Measurements from ENCODE around the gene RNF168. TPM values are rescaled to one million over a fixed set of nuclear protein-coding genes. Genes with fewer than 3 reads are reported as not detected.

Gene RNF168
- total and polyA plus RNA-seq, 2 of the 4 experiments (the other 2 are of a cell fraction): 2.5 to 15.2 TPM

GRCh38 chr3:196531418-196531817 is 27.9 kb upstream of the RNF168 start:
- Histone ChIP-seq H2AK9ac (replicated peaks; ENCODE audit: low read depth, low read length, poor library complexity) (no peak overlapping the region), H2AK5ac (ENCODE audit: low read depth, low read length) (no peak overlapping the region), H3K27ac (ENCODE audit: insufficient read depth, low read length) (no peak overlapping the region), H3K18ac (ENCODE audit: low read depth, low read length) (no peak overlapping the region), H2BK15ac (ENCODE audit: low read depth, low read length) (no peak overlapping the region), H3K9me1 (ENCODE audit: insufficient read depth, low read length) (peaks cover 6% of the 10 kb centered on the region; the same call in 1 of the 2 replicates), H3K4me1 (ENCODE audit: control insufficient read depth, insufficient read depth, low read length) (0 out of 2 replicates have a peak, but pooled peaks cover 2% of the 10 kb centered on the region), H4K8ac (ENCODE audit: low read depth in 2 of 2, low read length in 2 of 2) (no peak overlapping the region), H3K79me1 (ENCODE audit: low read depth in 1 of 2, low read length in 2 of 2) (no peaks in the 10 kb centered on the region), H3K4me2 (ENCODE audit: low read depth, low read length) (no peak overlapping the region), H2BK20ac (ENCODE audit: low read depth, low read length) (no peak overlapping the region), H4K5ac (ENCODE audit: low read depth, low read length) (no peak overlapping the region), H4K91ac (ENCODE audit: insufficient read depth, low read depth, low read length) (no peak overlapping the region), H2AFZ (replicated peaks; ENCODE audit: low read length, poor library complexity) (no peak overlapping the region), H2BK5ac (ENCODE audit: low read depth, low read length, poor library complexity, severe bottlenecking) (no peak overlapping the region), H3K14ac (replicated peaks; ENCODE audit: low read depth, low read length) (no peak overlapping the region), H3K9me3 (ENCODE audit: control insufficient read depth, insufficient read depth, low read length) (peaks cover 4% of the 10 kb centered on the region; the same call in 1 of the 2 replicates), H3K4me3 (ENCODE audit: insufficient read depth, low read depth, low read length) (no peak overlapping the region), H2BK120ac (ENCODE audit: low read depth, low read length) (no peak overlapping the region), H3K27me3 (ENCODE audit: control insufficient read depth, insufficient read depth, low read length) (no peaks in the 10 kb centered on the region; the same call in 1 of the 2 replicates), H3K4ac (ENCODE audit: low read depth, low read length) (no peak overlapping the region), H3K9ac (ENCODE audit: low read depth, low read length) (no peak overlapping the region), H3K23ac (ENCODE audit: low read depth, low read length) (no peak overlapping the region), H3K56ac (ENCODE audit: extremely low read depth, insufficient read depth, low read length) (no peak overlapping the region), H4K20me1 (ENCODE audit: insufficient read depth, low read length) (no peaks in the 10 kb centered on the region), H3K36me3 (ENCODE audit: control insufficient read depth, insufficient read depth, low read length) (no peaks in the 10 kb centered on the region)
- CTCF ChIA-PET: no interaction called here
- in situ Hi-C loops (cut with MboI; ENCODE audit: low sequenced_read_pairs) (no loop called here), intact Hi-C loops (cut with micrococcal nuclease) (no loop called here), dilution Hi-C loops (cut with HindIII; ENCODE audit: low sequenced_read_pairs, unreplicated experiment) (no loop called here)
- ATAC-seq (ENCODE audit: low read depth) (no peak), DNase-seq (no peak)
- no TSS peak for BruUV-seq (replicated peaks)
- POLR2A ChIA-PET (ENCODE audit: unreplicated experiment): no interaction called here
- no peak for TF ChIP-seq RCOR1 (IDR thresholded peaks at IDR 0.05; ENCODE audit: insufficient replicate concordance, low read length)
- TF ChIP-seq BHLHE40 (IDR thresholded peaks at IDR 0.05; ENCODE audit: low read depth, low read length): no peak
- TF ChIP-seq POLR2A (IDR thresholded peaks at IDR 0.05; ENCODE audit: low read depth, low read length): no peak
- no peak for TF ChIP-seq CHD1 (IDR thresholded peaks at IDR 0.05; ENCODE audit: low read depth, low read length)
- no peak for TF ChIP-seq USF2 (IDR thresholded peaks at IDR 0.05; ENCODE audit: low read depth, low read length)
- no peak for TF ChIP-seq CTCF (conservative IDR thresholded peaks at IDR 0.05; ENCODE audit: low read depth, low read length)
- no peak for TF ChIP-seq MAZ (IDR thresholded peaks at IDR 0.05; ENCODE audit: borderline replicate concordance, low read depth, low read length)
- no peak for TF ChIP-seq RAD21 (IDR thresholded peaks at IDR 0.05; ENCODE audit: low read length)
- no peak for TF ChIP-seq ELK1 (IDR thresholded peaks at IDR 0.05; ENCODE audit: borderline replicate concordance, low read depth, low read length)
- no peak for TF ChIP-seq SMC3 (IDR thresholded peaks at IDR 0.05; ENCODE audit: low read depth, low read length)
- TF ChIP-seq MAFK (IDR thresholded peaks at IDR 0.05; ENCODE audit: low read depth, low read length): no peak
- TF ChIP-seq CEBPB (IDR thresholded peaks at IDR 0.05; ENCODE audit: low read depth, low read length): no peak
- TF ChIP-seq MXI1 (IDR thresholded peaks at IDR 0.05; ENCODE audit: borderline replicate concordance, low read depth, low read length): no peak
- TF ChIP-seq FOS (IDR thresholded peaks at IDR 0.05; ENCODE audit: low read depth, low read length): no peak
- no peak for TF ChIP-seq NFE2L2 (IDR thresholded peaks at IDR 0.05; ENCODE audit: low read depth, low read length)
- no peak for TF ChIP-seq RFX5 (IDR thresholded peaks at IDR 0.05; ENCODE audit: low read depth, low read length)
- WGBS, 2 experiments (ENCODE audit: extremely low coverage in 2 of 2, insufficient read length in 1 of 2): no CpG with 5 or more reads among the region's 4 CpGs

Measured in IMR-90 (cell line).